ENCODE data around the gene GULP1.
"Not testable (repeated sequence)": the region's sequence is repeated elsewhere in the genome, so short reads cannot be mapped to it uniquely, and the experiment has no call there.

Gene GULP1

GRCh38 chr2:188280811-188281222 lies 10.9 kb upstream of the GULP1 start (continued):
- TF ChIP-seq, protein P1, sequence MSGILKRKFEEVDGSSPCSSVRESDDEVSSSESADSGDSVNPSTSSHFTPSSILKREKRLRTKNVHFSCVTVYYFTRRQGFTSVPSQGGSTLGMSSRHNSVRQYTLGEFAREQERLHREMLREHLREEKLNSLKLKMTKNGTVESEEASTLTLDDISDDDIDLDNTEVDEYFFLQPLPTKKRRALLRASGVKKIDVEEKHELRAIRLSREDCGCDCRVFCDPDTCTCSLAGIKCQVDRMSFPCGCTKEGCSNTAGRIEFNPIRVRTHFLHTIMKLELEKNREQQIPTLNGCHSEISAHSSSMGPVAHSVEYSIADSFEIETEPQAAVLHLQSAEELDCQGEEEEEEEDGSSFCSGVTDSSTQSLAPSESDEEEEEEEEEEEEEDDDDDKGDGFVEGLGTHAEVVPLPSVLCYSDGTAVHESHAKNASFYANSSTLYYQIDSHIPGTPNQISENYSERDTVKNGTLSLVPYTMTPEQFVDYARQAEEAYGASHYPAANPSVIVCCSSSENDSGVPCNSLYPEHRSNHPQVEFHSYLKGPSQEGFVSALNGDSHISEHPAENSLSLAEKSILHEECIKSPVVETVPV (CRISPR knock-in tag; IDR thresholded peaks at IDR 0.05): no peak
- TF ChIP-seq ZNF70 (CRISPR knock-in tag; IDR thresholded peaks at IDR 0.05): no peak
- TF ChIP-seq, protein P2, sequence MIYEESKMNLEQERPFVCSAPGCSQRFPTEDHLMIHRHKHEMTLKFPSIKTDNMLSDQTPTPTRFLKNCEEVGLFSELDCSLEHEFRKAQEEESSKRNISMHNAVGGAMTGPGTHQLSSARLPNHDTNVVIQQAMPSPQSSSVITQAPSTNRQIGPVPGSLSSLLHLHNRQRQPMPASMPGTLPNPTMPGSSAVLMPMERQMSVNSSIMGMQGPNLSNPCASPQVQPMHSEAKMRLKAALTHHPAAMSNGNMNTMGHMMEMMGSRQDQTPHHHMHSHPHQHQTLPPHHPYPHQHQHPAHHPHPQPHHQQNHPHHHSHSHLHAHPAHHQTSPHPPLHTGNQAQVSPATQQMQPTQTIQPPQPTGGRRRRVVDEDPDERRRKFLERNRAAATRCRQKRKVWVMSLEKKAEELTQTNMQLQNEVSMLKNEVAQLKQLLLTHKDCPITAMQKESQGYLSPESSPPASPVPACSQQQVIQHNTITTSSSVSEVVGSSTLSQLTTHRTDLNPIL (CRISPR knock-in tag; IDR thresholded peaks at IDR 0.05; ENCODE audit: low read depth): no peak
- no peak for TF ChIP-seq BACH2 (CRISPR knock-in tag; IDR thresholded peaks at IDR 0.05; ENCODE audit: borderline replicate concordance)
- TF ChIP-seq ZC3H10 (CRISPR knock-in tag; IDR thresholded peaks at IDR 0.05): no peak

- TF ChIP-seq, protein P2 (CRISPR knock-in tag; IDR thresholded peaks at IDR 0.05; ENCODE audit: low read depth): no peak
- no peak for TF ChIP-seq ISL1 (CRISPR knock-in tag; IDR thresholded peaks at IDR 0.05)
- no peak for TF ChIP-seq ZFP3 (CRISPR knock-in tag; IDR thresholded peaks at IDR 0.05)
- no peak for TF ChIP-seq ARNTL (CRISPR knock-in tag; IDR thresholded peaks at IDR 0.05; ENCODE audit: borderline replicate concordance, low read depth)
- TF ChIP-seq, protein P3, sequence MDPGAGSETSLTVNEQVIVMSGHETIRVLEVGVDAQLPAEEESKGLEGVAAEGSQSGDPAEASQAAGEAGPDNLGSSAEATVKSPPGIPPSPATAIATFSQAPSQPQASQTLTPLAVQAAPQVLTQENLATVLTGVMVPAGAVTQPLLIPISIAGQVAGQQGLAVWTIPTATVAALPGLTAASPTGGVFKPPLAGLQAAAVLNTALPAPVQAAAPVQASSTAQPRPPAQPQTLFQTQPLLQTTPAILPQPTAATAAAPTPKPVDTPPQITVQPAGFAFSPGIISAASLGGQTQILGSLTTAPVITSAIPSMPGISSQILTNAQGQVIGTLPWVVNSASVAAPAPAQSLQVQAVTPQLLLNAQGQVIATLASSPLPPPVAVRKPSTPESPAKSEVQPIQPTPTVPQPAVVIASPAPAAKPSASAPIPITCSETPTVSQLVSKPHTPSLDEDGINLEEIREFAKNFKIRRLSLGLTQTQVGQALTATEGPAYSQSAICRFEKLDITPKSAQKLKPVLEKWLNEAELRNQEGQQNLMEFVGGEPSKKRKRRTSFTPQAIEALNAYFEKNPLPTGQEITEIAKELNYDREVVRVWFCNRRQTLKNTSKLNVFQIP (CRISPR knock-in tag; IDR thresholded peaks at IDR 0.05; ENCODE audit: borderline replicate concordance, low read depth): no peak
- TF ChIP-seq OSR1 (CRISPR knock-in tag; IDR thresholded peaks at IDR 0.05): no peak
- TF ChIP-seq ESRRG (CRISPR knock-in tag; IDR thresholded peaks at IDR 0.05): no peak
- no peak for TF ChIP-seq BACH2 (CRISPR knock-in tag; IDR thresholded peaks at IDR 0.05; ENCODE audit: borderline replicate concordance)
- TF ChIP-seq ZC3H10 (CRISPR knock-in tag; IDR thresholded peaks at IDR 0.05): no peak
- TF ChIP-seq CSDC2 (CRISPR knock-in tag; IDR thresholded peaks at IDR 0.05): no peak
- TF ChIP-seq PPARA (CRISPR knock-in tag; IDR thresholded peaks at IDR 0.05; ENCODE audit: borderline replicate concordance): no peak
- no peak for TF ChIP-seq RARB (CRISPR knock-in tag; IDR thresholded peaks at IDR 0.05)
- TF ChIP-seq, protein P4, sequence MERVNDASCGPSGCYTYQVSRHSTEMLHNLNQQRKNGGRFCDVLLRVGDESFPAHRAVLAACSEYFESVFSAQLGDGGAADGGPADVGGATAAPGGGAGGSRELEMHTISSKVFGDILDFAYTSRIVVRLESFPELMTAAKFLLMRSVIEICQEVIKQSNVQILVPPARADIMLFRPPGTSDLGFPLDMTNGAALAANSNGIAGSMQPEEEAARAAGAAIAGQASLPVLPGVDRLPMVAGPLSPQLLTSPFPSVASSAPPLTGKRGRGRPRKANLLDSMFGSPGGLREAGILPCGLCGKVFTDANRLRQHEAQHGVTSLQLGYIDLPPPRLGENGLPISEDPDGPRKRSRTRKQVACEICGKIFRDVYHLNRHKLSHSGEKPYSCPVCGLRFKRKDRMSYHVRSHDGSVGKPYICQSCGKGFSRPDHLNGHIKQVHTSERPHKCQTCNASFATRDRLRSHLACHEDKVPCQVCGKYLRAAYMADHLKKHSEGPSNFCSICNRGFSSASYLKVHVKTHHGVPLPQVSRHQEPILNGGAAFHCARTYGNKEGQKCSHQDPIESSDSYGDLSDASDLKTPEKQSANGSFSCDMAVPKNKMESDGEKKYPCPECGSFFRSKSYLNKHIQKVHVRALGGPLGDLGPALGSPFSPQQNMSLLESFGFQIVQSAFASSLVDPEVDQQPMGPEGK (CRISPR knock-in tag; IDR thresholded peaks at IDR 0.05; ENCODE audit: borderline replicate concordance): no peak
- TF ChIP-seq, protein P5, sequence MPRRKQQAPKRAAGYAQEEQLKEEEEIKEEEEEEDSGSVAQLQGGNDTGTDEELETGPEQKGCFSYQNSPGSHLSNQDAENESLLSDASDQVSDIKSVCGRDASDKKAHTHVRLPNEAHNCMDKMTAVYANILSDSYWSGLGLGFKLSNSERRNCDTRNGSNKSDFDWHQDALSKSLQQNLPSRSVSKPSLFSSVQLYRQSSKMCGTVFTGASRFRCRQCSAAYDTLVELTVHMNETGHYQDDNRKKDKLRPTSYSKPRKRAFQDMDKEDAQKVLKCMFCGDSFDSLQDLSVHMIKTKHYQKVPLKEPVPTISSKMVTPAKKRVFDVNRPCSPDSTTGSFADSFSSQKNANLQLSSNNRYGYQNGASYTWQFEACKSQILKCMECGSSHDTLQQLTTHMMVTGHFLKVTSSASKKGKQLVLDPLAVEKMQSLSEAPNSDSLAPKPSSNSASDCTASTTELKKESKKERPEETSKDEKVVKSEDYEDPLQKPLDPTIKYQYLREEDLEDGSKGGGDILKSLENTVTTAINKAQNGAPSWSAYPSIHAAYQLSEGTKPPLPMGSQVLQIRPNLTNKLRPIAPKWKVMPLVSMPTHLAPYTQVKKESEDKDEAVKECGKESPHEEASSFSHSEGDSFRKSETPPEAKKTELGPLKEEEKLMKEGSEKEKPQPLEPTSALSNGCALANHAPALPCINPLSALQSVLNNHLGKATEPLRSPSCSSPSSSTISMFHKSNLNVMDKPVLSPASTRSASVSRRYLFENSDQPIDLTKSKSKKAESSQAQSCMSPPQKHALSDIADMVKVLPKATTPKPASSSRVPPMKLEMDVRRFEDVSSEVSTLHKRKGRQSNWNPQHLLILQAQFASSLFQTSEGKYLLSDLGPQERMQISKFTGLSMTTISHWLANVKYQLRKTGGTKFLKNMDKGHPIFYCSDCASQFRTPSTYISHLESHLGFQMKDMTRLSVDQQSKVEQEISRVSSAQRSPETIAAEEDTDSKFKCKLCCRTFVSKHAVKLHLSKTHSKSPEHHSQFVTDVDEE (CRISPR knock-in tag; IDR thresholded peaks at IDR 0.05): no peak
- TF ChIP-seq ZNF70 (CRISPR knock-in tag; IDR thresholded peaks at IDR 0.05): no peak
- ATAC-seq: no peak
Observed at GRCh38 chr2:188282907-188283306, 8.8 kb upstream of the GULP1 start.

DNA sequence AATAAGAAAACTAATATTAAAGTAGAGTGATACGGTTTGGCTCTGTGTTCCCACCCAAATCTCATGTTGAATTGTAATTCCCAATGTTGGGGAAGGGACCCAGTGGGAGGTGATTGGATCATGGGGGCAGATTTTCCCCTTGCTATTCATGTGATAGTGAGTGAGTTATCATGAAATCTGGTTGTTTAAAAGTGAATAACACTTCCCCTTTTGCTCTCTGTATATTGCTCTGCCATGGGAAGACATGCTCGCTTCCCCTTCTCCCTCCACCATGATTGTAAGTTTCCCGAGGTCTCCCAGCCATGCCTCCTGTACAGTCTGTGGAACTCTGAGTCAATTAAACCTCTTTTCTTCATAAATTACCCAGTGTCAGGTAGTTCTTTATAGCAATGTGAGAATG lies 7.4 kb upstream of the GULP1 start:
- not testable (repeated sequence) for ATAC-seq

- no peak for TF ChIP-seq PPARA (CRISPR knock-in tag; IDR thresholded peaks at IDR 0.05; ENCODE audit: borderline replicate concordance)
- TF ChIP-seq GLIS3 (CRISPR knock-in tag; IDR thresholded peaks at IDR 0.05): no peak
- TF ChIP-seq, protein P4 (CRISPR knock-in tag; IDR thresholded peaks at IDR 0.05; ENCODE audit: borderline replicate concordance): no peak
- ATAC-seq: no peak
Observed at GRCh38 chr2:188285049-188285448, 6.6 kb upstream of the GULP1 start.
